ENCODE data around the gene SLC13A3. TPM values are rescaled to one million over a fixed set of nuclear protein-coding genes. Genes with fewer than 3 reads are reported as not detected.

The SLC13A3 gene
- total RNA-seq, 4 donors from 2014 or later = 0.20 to 2.8 (median 1.1) TPM

DNA sequence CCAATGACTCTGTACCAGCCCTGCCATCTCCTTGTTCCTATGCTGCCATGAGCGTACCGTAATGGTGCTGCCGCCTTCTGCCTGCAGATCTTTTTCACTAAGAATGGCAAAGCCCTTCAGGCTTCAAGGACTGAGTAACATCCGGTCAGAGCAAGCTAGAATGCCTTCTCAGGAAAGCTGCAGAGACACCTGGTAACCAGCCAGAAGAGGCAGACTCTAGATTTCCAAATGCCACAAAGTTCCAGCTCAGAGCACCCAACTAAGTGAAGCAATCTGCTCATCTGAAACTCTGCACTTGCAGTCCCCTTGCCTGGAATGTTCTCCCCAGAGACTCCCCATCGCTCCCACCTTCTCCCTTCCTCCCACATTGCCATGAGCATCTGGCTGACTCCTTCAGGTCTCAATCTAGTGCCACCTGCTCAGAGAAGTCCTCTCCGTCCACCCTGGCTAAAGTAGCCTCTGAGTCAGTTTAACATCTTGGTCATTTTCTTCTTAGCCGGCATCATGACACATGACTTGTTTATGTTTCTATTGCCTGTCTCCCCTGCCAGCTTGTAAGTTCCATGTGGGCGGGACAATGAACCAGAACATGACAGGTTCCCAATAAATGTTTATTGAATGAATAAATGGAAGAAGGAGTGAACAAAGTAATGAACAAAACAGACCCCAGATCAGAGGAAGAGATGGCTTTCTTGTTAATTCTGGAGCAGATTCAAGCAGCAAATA lies 93.9 kb downstream of the SLC13A3 start:
- Histone ChIP-seq H3K36me3 (no peaks in the 10 kb centered on the region), H3K9me3 (no peaks in the 10 kb centered on the region), H3K4me1 (no peaks in the 10 kb centered on the region), H3K27ac (no peak overlapping the region), H3K4me3 (no peak overlapping the region), H3K27me3 (no peaks in the 10 kb centered on the region)
- TF ChIP-seq, protein P1, sequence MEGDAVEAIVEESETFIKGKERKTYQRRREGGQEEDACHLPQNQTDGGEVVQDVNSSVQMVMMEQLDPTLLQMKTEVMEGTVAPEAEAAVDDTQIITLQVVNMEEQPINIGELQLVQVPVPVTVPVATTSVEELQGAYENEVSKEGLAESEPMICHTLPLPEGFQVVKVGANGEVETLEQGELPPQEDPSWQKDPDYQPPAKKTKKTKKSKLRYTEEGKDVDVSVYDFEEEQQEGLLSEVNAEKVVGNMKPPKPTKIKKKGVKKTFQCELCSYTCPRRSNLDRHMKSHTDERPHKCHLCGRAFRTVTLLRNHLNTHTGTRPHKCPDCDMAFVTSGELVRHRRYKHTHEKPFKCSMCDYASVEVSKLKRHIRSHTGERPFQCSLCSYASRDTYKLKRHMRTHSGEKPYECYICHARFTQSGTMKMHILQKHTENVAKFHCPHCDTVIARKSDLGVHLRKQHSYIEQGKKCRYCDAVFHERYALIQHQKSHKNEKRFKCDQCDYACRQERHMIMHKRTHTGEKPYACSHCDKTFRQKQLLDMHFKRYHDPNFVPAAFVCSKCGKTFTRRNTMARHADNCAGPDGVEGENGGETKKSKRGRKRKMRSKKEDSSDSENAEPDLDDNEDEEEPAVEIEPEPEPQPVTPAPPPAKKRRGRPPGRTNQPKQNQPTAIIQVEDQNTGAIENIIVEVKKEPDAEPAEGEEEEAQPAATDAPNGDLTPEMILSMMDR (IDR thresholded peaks at IDR 0.05 in 4 of 5, conservative IDR thresholded peaks at IDR 0.05 in 1 of 5) = no peak
- no peak for TF ChIP-seq POLR2A (IDR thresholded peaks at IDR 0.05)
- DNase-seq (no peak), ATAC-seq (no peak)
- intact Hi-C loops (cut with DNase I; ENCODE audit: low total_unique reads) = no loop called here
- in situ Hi-C loops (cut with MboI; ENCODE audit: low sequenced_read_pairs in 4 of 4) = no loop called here

GRCh38 chr20:46555370-46555956 lies 95.8 kb downstream of the SLC13A3 start:
- intact Hi-C loops (cut with DNase I; ENCODE audit: low total_unique reads) = no loop called here
- H3K27me3 ChIP-seq = no peaks in the 10 kb centered on the region

GRCh38 chr20:46554828-46555227 lies 96.4 kb downstream of the SLC13A3 start:
- Histone ChIP-seq H3K4me3 (no peak overlapping the region), H3K27ac (no peak overlapping the region), H3K27me3 (no peaks in the 10 kb centered on the region), H3K4me1 (no peaks in the 10 kb centered on the region), H3K9me3 (no peaks in the 10 kb centered on the region), H3K36me3 (no peaks in the 10 kb centered on the region)
- intact Hi-C loops (cut with DNase I; ENCODE audit: low total_unique reads) = no loop called here
- DNase-seq (no peak), ATAC-seq (no peak)
- in situ Hi-C loops (cut with MboI; ENCODE audit: low sequenced_read_pairs in 4 of 4) = no loop called here
- TF ChIP-seq POLR2A (IDR thresholded peaks at IDR 0.05) = no peak
- TF ChIP-seq, protein P1 (IDR thresholded peaks at IDR 0.05 in 4 of 5, conservative IDR thresholded peaks at IDR 0.05 in 1 of 5) = no peak

More at GRCh38 chr20:46555370-46555956, 95.8 kb downstream of the SLC13A3 start:
- no peaks in the 10 kb centered on the region for H3K9me3 ChIP-seq
- no peaks in the 10 kb centered on the region for H3K4me1 ChIP-seq
- ATAC-seq (no peak), DNase-seq (no peak)
- TF ChIP-seq, protein P1 (IDR thresholded peaks at IDR 0.05 in 4 of 5, conservative IDR thresholded peaks at IDR 0.05 in 1 of 5) = no peak
- TF ChIP-seq POLR2A (IDR thresholded peaks at IDR 0.05) = no peak
- in situ Hi-C loops (cut with MboI; ENCODE audit: low sequenced_read_pairs in 4 of 4) = no loop called here
- no peak overlapping the region for H3K4me3 ChIP-seq
- no peak overlapping the region for H3K27ac ChIP-seq
- no peaks in the 10 kb centered on the region for H3K36me3 ChIP-seq

- Histone ChIP-seq H3K4me1 (no peaks in the 10 kb centered on the region), H3K4me3 (no peak overlapping the region), H3K27me3 (no peaks in the 10 kb centered on the region), H3K9me3 (no peaks in the 10 kb centered on the region), H3K27ac (no peak overlapping the region), H3K36me3 (no peaks in the 10 kb centered on the region)
- in situ Hi-C loops (cut with MboI; ENCODE audit: low sequenced_read_pairs in 4 of 4) = no loop called here
- intact Hi-C loops (cut with DNase I; ENCODE audit: low total_unique reads) = no loop called here
- no peak for ATAC-seq
- no peak for DNase-seq
- TF ChIP-seq, protein P1 (IDR thresholded peaks at IDR 0.05 in 4 of 5, conservative IDR thresholded peaks at IDR 0.05 in 1 of 5) = no peak
- no peak for TF ChIP-seq POLR2A (IDR thresholded peaks at IDR 0.05)
Measured at GRCh38 chr20:46553926-46554325, 97.3 kb downstream of the SLC13A3 start.

Measured in gastrocnemius medialis (tissue), 4 donors.